Embryonic facial prominence (tissue), 1 donor: ENCODE data around the gene TLN1.

Source experiments
- DNase-seq: peaks from one replicate; pipeline ENCODE4 v3.0.0-alpha.2; 2016; ENCODE audit errors: extremely low spot score

TLN1 gene

GRCh38 chr9:35684921-35685320 lies 47.1 kb downstream of the TLN1 start:
- no peak for DNase-seq

GRCh38 chr9:35683323-35683722 lies 48.7 kb downstream of the TLN1 start:
- no peak for DNase-seq

DNA sequence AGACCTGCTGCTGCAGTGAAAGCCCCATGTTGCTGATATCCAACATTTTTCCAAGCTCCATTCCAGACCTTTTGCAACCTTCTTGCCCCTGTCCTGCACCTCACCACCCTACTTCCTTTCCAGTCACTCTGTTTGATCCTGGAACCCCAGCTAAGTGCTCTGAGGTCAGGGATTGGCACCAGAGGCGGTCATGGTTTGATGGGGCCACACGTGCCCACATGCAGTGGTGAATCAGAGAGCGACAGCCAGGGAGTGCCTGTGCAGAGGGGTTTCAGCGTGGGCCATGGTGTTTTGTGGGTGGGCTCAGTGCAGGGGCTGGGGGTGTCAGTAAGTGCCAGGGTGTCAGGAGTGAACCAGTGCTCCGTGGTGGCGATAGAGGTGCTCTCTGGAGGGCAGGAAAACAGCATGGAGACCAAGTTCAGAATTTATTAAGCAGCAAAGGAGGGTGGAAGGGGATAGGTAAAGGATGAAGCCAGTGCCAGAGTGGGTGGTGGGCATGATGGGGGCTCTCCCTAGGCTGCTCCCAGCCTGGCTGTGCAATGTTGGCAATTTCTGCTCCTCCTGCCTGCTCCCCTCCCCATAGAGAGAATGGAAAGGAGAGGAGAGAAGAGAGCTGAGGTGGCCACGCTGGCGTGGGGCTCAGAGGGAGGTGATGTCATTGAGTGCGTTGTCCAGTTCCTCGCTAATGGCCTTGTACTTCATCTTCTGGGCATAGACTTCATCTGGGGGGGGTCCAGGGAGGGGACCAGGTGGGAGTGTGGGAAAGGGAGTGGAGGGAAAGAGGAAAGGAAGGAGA lies 49.3 kb downstream of the TLN1 start:
- no peak for DNase-seq

DNA sequence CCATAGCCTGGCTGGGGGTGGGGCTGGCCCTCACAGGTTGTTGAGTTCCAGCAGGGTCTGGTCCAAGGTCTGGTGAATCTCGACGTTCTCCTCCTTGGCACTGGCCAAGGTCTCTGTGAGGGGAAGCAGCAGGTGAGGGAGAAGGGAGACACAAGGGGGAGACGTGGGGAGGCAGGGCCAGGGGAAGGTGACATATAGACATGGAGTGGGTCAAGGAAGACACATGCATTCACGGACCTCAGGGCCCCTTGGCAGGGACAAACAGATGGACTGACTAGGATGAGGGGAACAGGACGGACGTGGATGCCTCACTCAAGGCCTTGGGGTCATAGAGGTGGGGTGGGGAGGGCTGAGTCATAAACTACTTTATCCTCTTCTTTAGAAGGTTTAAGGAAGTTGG lies 49.9 kb downstream of the TLN1 start:
- no peak for DNase-seq

GRCh38 chr9:35681341-35682002 lies 50.5 kb downstream of the TLN1 start:
- DNase-seq = no peak

- no peak for DNase-seq
Observed at GRCh38 chr9:35680331-35681105, 51.5 kb downstream of the TLN1 start.

DNA sequence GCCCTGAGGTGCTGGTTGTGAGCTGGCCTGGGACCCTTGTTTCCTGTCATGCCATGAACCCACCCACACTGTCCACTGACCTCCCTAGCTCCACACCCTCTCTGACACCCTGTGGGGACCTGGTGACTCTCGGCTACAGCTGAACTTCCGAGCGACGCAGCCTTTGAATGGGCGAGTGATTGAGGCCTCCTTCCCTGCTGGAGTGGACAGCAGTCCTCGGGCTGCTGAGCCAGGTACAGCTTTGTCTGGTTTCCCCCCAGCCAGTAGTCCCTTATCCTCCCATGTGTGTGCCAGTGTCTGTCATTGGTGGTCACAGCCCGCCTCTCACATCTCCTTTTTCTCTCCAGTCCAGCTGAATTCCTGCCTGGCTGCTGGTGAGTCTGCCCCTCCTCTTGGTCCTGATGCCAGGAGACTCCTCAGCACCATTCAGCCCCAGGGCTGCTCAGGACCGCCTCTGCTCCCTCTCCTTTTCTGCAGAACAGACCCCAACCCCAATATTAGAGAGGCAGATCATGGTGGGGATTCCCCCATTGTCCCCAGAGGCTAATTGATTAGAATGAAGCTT lies 52.1 kb downstream of the TLN1 start:
- no peak for DNase-seq

DNA sequence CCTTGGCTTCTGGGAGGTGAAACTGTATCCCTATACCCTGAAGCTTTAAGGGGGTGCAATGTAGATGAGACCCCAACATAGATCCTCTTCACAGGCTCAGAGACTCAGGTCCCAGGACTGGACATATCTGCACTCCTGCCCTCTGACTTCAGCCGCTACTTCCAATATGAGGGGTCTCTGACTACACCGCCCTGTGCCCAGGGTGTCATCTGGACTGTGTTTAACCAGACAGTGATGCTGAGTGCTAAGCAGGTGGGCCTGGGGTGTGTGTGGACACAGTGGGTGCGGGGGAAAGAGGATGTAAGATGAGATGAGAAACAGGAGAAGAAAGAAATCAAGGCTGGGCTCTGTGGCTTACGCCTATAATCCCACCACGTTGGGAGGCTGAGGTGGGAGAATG lies 52.9 kb downstream of the TLN1 start:
- DNase-seq = no peak

DNA sequence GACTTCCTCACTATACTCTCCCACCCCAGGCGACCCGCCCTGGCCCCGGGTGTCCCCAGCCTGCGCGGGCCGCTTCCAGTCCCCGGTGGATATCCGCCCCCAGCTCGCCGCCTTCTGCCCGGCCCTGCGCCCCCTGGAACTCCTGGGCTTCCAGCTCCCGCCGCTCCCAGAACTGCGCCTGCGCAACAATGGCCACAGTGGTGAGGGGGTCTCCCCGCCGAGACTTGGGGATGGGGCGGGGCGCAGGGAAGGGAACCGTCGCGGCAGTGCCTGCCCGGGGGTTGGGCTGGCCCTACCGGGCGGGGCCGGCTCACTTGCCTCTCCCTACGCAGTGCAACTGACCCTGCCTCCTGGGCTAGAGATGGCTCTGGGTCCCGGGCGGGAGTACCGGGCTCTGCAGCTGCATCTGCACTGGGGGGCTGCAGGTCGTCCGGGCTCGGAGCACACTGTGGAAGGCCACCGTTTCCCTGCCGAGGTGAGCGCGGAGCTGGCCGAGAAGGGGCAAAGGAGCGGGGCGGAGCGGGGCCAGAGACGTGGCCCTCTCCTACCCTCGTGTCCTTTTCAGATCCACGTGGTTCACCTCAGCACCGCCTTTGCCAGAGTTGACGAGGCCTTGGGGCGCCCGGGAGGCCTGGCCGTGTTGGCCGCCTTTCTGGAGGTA lies 56.1 kb downstream of the TLN1 start:
- peak; percentile 53 for DNase-seq

- DNase-seq = no peak
Observed at GRCh38 chr9:35675204-35675603, 56.8 kb downstream of the TLN1 start.

DNA sequence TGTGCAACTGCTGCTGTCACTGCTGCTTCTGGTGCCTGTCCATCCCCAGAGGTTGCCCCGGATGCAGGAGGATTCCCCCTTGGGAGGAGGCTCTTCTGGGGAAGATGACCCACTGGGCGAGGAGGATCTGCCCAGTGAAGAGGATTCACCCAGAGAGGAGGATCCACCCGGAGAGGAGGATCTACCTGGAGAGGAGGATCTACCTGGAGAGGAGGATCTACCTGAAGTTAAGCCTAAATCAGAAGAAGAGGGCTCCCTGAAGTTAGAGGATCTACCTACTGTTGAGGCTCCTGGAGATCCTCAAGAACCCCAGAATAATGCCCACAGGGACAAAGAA lies 58.0 kb downstream of the TLN1 start:
- no peak for DNase-seq

DNA sequence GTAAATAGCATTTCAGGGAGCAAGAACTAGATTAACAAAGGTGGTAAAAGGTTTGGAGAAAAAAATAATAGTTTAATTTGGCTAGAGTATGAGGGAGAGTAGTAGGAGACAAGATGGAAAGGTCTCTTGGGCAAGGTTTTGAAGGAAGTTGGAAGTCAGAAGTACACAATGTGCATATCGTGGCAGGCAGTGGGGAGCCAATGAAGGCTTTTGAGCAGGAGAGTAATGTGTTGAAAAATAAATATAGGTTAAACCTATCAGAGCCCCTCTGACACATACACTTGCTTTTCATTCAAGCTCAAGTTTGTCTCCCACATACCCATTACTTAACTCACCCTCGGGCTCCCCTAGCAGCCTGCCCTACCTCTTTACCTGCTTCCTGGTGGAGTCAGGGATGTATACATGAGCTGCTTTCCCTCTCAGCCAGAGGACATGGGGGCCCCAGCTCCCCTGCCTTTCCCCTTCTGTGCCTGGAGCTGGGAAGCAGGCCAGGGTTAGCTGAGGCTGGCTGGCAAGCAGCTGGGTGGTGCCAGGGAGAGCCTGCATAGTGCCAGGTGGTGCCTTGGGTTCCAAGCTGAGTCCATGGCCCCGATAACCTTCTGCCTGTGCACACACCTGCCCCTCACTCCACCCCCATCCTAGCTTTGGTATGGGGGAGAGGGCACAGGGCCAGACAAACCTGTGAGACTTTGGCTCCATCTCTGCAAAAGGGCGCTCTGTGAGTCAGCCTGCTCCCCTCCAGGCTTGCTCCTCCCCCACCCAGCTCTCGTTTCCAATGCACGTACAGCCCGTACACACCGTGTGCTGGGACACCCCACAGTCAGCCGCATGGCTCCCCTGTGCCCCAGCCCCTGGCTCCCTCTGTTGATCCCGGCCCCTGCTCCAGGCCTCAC lies 58.6 kb downstream of the TLN1 start, which contains the start of gene CA9:
CA9 (plus strand) TSS at position 797 of the 893 bp plus-strand sequence; CDS start at position 829, 32 bp downstream.
- no peak for DNase-seq

DNA sequence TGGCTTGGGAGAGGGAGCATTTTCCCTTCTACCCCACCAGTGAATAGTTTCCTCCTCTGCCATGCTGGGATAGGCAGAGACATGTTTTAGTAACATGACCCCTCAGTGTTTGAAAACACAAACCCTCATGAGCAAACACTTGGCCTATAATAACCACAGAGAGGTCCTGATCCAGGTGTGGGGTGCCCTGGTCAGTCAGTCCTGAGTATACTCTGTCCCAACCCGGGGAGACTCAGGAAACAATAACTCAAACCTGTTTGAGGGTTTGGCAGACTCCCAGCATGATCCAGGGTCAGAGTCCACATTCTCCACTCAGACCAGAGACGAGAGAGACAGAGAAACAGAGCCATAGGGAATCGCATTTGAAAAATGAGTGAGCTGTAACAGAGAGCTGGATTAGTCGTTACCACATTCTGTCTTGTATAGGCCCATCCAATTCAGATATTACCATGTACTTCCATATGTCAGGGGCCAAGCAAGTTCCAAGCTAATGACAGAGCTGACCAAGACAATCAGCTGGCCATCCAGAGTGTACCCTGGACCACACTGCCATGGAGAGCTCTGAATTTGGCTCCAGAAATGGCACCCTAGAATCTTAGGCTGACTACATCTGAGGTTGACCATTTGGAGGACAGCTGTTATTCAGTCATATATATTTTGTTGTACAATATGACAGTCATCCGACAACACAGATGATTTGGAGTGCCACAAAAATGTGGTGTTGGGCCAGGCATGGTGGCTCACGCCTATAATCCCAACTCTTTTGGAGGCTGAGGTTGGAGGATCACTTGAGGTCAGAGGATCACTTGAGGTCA lies 62.5 kb downstream of the TLN1 start:
- no peak for DNase-seq

- DNase-seq = no peak
Observed at GRCh38 chr9:35667939-35668338, 64.1 kb downstream of the TLN1 start.

DNA sequence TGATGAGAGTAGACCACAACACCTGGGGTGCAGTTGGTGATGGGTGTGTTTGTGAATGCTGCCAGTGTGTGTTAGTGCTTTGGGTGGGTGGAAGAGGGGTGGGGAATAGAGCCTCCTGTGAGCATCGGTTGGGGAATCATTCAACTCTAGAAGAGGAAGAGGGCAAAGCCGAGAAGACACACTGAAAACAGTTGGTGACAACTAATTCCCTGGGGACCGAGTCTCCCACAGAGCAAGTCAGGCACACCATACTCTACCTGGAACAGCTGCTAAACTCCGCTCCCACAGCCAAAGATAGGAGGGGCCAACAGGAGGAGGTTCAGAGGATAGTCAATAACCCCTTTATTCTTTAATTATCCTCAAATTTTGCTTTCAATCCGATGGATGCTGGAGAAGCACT lies 65.4 kb downstream of the TLN1 start:
- DNase-seq = no peak

DNA sequence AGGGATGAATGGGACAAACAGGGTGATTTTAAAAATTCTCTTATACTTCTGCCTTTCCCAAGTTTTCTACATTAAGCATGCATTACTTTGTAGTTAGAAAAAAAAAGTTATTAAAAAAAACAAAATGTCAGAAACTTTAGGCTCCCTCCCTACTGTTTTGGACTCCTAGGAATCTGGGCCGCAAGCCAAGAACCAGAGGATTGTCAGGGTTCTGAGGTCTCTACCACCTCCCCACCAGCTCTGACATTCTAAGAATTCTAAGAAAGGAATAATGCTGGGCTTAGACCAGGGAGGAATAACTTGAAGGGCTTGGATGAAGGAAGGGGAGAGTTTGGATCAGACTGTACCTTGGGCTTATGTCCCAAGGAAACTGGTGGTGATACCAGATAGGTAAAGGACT lies 66.0 kb downstream of the TLN1 start:
- no peak for DNase-seq

DNA sequence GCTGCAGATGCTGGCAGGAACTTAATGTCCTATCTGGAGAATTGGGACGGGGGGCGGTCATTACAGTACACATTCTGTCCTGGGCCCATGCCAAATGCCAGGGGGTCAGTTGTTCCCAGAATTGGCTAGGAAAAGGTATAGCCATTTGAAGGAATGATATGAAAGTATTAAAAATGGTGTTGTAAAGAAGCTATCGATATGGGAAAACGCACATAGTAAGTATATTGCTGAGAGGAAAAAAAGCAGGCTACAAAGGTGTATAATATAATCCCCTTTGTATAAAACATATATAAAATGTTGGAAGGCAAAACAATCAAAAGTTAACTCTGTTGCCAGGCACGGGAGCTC lies 66.5 kb downstream of the TLN1 start:
- no peak for DNase-seq

- DNase-seq = peak; percentile 47
Observed at GRCh38 chr9:35664531-35665470, 67.2 kb downstream of the TLN1 start, which contains the start of gene ARHGEF39. ARHGEF39 (minus strand) TSS chr9:35665195; CDS start chr9:35665169, 26 bp downstream.

DNA sequence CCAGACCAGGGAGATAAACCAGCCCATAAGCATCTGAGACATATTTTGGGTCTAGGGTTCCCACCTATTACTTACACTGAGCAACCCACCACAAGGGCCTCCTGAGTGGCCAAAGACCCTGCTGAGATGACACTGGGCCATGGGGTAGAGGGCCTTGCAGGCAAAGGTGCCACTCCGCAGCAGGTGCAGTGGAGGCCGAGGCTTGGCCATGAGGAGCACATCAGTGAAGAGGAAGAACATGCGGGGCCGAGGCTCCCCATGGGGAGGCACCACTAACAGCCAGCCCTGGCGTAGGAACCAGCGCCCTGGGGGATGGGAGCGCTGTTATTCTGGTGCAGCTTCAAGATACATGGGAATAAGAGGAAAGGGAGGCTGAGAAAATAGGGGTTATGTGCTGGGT lies 69.6 kb downstream of the TLN1 start:
- no peak for DNase-seq
